Renal cortical epithelial cell (primary cell): ENCODE data around the gene ARID4A. TPM values are rescaled to one million over a fixed set of nuclear protein-coding genes. Genes with fewer than 3 reads are reported as not detected.
"Not testable (repeated sequence)": the region's sequence is repeated elsewhere in the genome, so short reads cannot be mapped to it uniquely, and the experiment has no call there.

Source experiments
- DNase-seq: peaks from one replicate; pipeline ENCODE4 v3.0.0-alpha.2; 2011; ENCODE audit warnings: low read depth
- total RNA-seq: library from RNA; depleted of rRNA; stranded (reverse); fragments of >200 nt; gene quantifications from 2 replicates; pipeline ENCODE4 v1.2.3, GENCODE V29; 2014

ARID4A gene, protein sequence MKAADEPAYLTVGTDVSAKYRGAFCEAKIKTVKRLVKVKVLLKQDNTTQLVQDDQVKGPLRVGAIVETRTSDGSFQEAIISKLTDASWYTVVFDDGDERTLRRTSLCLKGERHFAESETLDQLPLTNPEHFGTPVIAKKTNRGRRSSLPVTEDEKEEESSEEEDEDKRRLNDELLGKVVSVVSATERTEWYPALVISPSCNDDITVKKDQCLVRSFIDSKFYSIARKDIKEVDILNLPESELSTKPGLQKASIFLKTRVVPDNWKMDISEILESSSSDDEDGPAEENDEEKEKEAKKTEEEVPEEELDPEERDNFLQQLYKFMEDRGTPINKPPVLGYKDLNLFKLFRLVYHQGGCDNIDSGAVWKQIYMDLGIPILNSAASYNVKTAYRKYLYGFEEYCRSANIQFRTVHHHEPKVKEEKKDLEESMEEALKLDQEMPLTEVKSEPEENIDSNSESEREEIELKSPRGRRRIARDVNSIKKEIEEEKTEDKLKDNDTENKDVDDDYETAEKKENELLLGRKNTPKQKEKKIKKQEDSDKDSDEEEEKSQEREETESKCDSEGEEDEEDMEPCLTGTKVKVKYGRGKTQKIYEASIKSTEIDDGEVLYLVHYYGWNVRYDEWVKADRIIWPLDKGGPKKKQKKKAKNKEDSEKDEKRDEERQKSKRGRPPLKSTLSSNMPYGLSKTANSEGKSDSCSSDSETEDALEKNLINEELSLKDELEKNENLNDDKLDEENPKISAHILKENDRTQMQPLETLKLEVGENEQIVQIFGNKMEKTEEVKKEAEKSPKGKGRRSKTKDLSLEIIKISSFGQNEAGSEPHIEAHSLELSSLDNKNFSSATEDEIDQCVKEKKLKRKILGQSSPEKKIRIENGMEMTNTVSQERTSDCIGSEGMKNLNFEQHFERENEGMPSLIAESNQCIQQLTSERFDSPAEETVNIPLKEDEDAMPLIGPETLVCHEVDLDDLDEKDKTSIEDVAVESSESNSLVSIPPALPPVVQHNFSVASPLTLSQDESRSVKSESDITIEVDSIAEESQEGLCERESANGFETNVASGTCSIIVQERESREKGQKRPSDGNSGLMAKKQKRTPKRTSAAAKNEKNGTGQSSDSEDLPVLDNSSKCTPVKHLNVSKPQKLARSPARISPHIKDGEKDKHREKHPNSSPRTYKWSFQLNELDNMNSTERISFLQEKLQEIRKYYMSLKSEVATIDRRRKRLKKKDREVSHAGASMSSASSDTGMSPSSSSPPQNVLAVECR
- 6.4 and 18.6 TPM in 2 replicates for total RNA-seq

DNA sequence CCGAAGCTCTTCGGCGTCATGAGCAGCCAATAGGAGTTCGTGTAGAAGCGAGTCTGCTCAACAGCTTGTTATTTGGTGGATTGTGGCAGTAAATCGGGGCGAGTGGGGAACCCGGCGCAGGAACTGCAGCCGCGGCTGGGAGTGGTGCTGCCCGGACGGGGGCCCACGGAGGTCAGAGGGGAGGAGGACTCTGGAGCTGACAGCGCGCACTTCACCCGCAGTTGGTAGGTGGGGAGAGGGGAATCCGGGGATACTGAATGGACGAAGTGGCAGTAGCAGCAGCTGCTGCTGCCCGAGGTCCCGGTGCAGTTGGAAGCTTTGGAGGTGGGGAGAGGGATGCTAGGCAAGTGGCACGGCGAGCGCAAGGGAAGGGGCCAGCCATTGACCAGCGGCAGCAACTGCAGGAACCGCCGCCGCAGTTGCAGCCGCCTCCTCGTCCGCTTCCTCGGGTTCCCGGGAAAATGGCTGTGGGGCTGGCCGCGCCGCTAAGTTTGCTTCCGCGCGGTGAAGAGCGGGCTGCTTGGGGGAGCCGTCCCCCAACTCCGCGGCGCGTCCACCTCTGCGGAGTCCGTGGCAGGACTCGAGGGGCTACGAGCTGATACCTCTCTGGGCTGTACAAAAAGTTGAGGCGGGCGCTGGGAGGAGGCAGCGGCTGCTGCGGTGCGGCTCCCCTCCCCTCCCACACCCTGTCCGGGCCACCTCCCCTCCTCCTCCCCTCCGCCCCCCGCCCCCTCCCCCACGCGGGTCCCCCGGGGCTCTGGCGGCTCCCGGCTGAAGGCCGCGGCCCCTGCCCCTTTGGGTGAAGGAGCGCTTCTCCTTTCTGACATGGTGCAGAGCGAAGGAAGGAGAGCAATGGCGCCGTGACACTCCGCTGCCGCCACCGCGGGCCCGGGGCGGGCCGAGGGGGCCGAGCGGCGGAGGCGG is at the start of gene ARID4A:
ARID4A (plus strand) TSS at position 79 of the 924 bp plus-strand sequence. CDS start 1,300 bp downstream, outside the sequence.
- DNase-seq: no peak

DNA sequence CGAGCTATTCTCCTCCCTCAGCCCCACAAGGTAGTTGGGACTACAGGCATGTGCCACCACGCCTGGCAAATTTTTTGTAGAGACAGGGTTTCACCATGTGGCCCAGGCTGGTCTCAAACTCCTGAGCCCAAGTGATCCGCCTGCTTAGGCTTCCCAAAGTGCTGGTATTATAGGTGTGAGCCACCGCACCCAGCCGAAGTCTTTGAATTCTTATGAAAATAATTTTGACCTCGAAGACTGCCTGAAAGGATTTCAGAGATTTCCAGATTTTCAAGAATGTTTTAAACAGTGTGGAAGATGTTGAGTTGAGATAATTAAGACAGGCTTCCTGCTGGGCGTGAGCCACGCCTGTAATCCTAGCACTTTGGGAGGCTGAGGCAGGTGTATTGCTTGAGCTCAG is 48.7 kb upstream of the ARID4A start:
- DNase-seq: no peak

DNA sequence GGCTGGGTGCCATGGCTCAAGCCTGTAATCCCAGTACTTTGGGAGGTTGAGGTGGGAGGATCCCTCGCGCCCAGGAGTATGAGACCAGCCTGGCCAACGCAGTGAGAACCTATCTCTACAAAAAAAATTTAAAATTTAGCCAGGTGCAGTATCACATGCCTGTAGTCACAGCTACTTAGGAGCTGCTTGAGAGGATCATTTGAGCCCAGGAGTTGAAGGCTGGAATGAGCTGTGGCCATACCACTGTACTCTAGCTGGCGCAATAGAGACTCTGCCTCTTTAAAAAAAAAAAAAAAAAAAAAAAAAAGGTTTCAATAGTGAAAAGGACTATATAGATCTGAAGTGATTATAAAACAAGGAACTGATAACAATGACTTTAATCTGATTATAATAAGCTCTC is 40.2 kb upstream of the ARID4A start:
- DNase-seq: no peak

DNA sequence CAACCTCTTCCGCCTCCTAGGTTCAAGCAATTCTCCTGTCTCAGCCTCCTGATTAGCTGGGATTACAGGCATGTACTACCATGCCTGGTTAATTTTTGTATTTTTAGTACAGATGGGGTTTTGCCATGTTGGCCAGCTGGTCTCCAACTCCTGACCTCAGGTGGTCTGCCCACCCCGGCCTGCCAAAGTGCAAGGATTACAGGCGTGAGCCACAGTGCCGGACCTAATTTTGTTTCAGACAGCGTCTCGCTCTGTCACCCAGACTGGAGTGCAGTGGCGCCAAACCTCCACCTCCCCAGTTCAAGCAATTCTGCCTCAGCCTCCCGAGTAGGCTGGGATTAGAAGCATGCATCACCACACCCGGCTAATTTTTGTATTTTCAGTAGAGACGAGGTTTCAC is 36.4 kb upstream of the ARID4A start:
- DNase-seq: not testable (repeated sequence)

DNA sequence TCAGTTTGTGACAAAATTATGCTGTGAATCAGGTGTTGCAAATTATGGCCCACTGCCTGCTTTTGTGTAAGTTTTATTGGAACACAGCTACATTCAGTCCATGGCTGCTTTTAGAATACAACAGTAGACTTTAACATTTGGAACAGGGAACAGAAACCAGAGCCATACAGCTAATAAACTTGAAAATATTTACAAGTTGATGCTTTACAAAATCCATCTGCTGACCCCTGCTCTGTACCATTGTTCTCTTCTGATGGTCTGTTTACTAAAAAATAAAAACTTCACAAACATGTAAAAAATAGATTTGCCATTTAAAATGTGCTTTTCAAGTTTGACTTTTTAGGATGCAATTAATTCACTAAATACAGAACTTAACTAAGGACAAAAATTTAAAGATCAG is 33.0 kb upstream of the ARID4A start:
- DNase-seq: no peak

DNA sequence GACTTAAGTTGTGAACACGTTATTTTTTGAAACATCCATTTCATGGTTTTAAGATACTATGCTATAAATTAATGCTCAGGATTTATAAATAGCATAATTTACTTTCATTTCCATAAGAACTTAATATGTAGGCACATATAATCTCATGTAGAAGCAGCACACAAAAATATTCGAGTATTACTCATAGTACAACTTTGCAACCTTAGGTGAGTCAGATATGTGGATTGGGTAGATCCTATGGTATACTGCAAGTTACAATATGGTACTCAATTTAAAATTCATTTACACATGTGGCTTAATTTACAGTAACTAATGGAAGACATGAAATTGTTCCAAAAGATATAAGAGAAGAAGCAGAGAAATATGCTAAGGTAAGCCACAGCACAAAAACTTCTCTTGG is 27.7 kb upstream of the ARID4A start:
- peak; percentile 39 for DNase-seq

DNA sequence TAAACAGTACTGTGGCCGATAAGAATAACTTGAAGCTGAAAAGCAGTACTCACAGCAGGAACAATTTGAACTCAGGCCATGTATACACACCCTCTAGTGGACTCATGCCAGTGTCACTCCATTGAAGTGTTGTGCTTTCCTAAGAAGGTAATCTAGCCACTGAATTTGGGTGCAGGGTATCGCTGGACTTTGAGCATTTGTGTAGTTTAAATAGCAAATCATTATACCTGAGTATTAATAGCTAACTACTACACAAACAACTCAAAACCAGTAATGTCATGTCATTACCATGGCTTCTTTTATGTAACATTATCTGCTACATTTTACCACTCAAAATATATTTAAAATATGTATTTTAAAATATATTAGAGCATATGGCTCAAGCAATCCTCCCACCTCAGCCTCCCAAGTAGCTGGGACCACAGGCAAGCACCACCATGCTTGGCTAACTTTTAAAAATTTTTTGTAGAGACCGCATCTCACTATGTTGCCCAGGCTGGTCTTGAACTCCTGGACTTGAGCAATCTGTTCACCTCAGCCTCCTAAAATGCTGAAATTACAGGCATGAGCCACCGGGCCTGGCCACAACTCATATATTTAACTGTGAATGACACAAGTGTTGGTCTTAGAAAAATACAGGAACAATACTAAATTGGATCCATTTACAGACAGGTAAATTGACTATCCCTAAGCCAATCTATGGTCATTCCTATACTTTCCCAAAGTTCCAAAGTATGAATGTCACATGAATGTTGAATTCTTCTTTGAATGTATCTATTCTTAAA is 25.6 kb upstream of the ARID4A start:
- DNase-seq: peak; percentile 93

DNA sequence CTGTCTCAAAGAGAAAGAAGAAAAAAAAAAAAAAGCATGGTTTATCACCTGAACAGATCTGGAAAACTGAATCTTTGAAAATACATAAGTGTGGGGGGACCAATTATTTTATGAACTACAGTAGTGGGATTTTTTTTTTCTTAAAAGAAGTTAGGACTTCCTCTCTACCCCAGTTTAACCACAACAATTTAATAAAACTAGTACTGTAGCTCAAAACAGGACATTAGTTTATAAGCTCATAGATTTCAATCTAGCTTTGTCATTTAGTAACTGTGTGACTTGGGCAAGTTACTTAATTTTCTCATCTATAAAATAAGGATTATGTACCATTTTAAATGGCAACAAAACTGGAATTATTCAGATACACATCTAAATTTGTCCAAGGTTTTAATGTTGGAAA is 23.5 kb upstream of the ARID4A start:
- DNase-seq: no peak

DNA sequence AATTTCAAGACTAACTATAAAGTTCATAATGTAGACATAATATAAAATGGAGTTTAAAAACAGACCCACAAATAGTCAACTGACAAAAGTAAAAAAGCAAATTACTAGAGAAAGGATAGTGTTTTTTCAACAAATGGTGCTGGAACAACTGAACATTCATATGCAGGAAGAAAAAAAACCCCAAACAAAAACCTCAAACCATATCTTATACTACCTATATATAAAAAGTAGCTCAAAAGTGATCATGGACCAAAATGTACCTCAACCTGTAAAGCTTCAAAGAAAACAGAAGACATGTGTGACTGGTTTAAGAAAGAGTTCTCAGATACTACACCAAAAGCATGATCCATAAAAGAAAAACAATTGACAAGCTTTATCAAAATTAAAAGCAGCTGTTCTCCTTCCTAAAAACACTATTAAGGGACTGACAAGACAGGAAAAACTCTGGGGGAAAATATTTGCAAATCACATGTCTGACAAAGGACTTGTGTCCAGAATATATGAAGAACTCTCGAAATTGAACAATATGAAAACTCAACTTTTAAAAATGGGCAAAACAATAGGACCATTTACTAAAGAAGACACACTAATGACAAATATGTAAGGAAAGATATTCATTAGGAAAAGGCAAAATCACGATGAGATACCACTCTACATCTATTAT is 22.7 kb upstream of the ARID4A start:
- DNase-seq: no peak

DNA sequence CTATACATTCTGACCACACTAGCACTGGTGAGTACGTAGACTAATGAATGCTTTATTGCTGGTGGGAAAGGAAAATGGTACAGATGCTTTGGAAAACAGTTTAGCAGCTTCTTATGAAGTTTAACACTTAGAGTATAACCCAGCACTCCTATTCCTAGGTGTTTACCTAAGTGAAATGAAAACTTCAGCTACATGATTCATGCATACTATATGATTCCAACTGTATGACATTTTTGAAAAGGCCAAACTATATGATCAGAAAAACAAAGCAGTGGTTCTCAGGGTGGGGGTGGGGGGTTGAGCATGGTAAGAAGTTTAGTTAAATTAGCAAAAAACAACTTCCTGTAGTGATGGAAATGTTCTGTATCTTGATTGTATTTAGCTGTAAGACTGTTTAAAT is 22.1 kb upstream of the ARID4A start:
- no peak for DNase-seq

DNA sequence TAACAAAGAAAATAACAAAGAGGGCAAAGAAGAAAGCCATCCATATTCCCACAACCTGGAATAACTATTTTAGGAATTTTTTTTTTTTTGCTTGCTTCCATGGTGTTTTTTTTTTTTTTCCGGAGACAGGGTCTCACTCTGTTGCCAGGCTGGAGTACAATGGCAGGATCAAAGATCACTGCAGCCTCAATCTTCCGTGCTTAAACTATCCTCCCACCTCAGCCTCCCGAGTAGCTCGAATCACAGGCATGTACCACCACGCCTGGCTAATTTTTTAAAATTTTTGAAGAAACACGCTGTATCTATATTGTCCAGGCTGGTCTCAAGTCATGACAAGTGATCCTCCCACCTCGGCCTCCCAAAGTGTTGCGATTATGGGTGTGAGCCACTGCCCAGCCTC is 20.2 kb upstream of the ARID4A start:
- no peak for DNase-seq

DNA sequence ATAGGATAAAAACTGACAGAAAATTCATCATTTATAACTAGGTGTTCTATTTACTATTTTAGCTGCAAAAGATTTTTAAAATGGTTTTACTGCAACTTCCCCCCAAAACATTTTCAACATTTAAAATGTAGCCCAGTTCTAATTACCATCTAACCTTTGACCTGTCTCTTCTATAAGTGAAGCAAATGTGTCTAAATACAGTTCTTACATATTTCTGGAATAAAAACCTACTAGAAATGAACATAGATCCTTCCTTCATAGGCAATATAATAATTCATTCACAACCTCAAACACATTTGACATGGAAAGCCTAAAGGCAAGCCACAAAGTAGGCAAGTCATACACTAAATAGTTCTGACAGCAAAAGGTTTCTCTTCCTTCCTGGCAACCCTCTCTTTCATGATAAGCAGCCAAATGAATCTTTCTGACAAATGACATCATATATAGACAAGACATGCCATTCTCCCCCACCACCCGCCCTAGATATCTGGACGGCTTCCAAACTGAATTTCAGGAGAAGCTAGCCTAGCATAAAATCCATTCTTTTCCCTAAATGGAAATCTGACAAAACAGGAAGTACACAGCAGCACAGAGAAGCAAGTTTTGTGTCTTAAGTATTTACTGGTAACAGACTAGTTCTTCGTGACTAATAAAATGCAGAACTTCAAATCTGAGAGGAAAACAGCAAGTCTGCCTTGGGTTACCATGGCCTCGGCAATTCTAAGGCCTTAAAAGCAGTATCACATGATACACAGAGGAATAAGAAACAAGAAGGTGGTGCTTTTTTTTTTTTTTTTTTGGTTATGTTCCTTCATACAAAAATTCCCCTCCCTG is 17.2 kb upstream of the ARID4A start:
- DNase-seq: peak; percentile 99

DNA sequence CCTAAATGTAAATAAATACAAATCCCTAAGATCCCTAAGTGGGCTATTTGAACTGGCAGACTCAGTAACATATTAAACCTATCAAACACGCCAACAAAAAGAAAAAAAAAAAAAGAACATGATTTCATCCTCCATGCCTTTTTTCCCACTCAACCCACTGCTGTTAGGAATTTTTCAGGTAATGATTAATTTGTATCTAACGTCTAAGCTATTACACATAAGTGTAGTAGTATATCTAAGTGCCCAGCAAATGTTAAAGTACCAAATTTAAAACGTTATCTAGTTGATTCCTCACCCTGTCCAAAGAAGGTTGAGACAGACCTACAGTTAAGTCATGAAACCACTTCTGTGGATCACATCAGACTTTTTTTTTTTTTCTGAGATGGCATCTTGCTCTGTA is 16.4 kb upstream of the ARID4A start:
- peak; percentile 97 for DNase-seq

DNA sequence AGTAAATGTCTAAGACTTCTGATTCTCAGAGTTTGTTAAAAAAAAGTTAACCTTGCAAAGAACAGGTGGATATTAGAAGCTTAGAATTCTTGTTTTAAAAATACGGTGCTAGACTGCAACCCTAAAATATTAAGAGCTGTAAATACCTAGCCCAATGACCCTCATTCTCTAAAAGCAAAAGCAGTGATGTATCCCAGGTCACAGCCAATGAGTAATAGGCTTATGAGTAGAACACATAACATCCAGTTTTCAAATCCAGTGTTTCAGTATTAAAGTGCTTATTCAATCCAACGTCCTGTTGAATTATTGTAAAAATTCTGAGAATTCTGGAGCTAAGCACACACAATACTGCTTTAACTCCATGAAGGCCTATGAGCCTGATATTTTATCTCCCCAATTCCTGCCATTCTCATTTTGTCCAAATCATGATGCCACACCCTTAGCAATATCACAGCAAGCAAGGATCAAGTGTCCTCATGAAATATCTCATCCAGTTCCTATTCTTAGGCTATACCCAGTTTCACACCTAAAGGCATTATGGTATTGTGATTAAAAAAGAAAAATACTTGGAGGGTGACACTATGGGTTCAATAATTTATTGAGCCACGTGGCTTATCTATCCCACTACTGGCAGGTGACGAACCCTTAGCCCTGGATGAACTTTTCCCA is 15.3 kb upstream of the ARID4A start:
- peak; percentile 30 for DNase-seq

DNA sequence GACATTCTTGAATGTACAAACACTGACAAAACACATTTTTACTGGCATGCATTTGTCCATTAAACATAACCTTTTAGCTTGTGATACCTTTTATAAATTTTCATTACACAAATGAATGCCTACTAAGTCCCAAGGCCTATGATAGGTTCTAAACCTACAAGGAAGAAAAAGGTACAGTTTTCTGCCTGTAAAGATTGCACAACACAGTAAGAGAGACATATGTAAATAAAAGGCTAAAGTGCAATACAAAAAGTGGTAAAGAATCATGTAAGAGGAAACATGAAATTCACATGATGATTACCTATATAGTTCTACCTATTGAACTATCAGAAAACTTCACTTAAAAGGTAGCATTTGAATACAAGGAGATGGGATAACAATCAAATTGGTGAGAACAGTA is 14.6 kb upstream of the ARID4A start:
- no peak for DNase-seq

DNA sequence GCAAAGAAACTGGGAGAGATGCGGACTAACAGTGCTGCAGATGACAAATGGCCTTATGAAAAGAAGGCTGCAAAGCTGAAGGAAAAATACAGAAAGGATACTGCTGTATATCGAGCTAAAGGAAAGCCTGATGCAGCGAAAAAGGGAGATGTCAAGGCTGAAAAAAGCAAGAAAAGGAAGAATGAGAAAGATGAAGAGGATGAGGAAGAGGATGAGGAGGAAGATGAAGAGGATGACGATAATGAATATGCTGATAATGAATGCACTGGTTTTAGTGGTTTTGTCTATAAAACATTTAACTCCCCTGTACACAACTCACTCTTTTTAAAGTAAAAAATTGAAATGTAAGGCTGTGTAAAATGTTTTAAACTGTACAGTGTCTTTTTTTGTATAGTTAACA is 13.2 kb upstream of the ARID4A start:
- no peak for DNase-seq

DNA sequence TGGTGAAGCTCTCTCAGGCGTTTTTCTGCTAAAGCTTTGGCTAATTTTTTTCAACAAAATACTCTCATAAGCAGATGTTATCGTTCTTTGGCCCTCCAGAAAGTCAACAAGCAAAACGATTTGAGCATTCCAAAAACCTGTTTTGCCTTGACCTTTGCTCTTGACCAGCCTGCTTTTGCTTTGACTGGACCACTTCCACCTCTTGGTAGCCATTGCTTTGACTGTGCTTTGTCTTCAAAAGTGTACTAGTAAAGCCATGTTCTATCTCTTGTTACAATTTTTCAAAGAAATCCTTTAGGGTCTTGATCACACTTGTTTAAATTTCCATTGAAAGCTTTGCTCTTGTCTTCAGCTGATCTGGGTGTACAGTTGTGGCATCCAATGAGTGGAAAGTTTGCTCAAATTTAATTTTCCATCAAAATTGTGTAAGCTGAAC is 10.7 kb upstream of the ARID4A start:
- no peak for DNase-seq
